HCT116 (cell line): ENCODE results near the gene TJP3.

Experiments
- ATF3 ChIP-seq: IDR thresholded peaks from 2 replicates; pipeline ENCODE4 v1.6.1; 2012
- CEBPB ChIP-seq: IDR thresholded peaks from 2 replicates; pipeline ENCODE4 v1.6.1; 2012; ENCODE audit warnings: low read depth
- CTCF ChIP-seq, 3 experiments: fragments of 200-600 bp in 1 of 3; sonication (generic) in 1 of 3; IDR thresholded peaks in 2 of 3; conservative IDR thresholded peaks in 1 of 3; 2 replicates each; pipeline ENCODE4 v1.5.1; 2012 to 2017; ENCODE audit warnings: low read depth in 2 of 3, low read length in 2 of 3, antibody characterized with exemption in 1 of 3, borderline replicate concordance in 1 of 3, control low read depth in 1 of 3, mild to moderate bottlenecking in 1 of 3, mixed read lengths in 1 of 3, mixed run types in 1 of 3, moderate library complexity in 1 of 3; ENCODE audit not compliant: insufficient read depth in 1 of 3
- EGR1 ChIP-seq: IDR thresholded peaks from 2 replicates; pipeline ENCODE4 v1.6.1; 2012; ENCODE audit warnings: low read depth
- SP1 ChIP-seq: IDR thresholded peaks from 2 replicates; pipeline ENCODE4 v1.6.1; 2012; ENCODE audit warnings: low read depth
- TCF7L2 ChIP-seq: IDR thresholded peaks from 2 replicates; pipeline ENCODE4 v1.7.0; 2011; ENCODE audit warnings: borderline replicate concordance, inconsistent platforms; ENCODE audit not compliant: insufficient read depth, insufficient read length; ENCODE audit errors: extremely low read depth
- YY1 ChIP-seq: IDR thresholded peaks from 2 replicates; pipeline ENCODE4 v1.6.1; 2011; ENCODE audit warnings: low read length, low read depth, moderate library complexity, mild to moderate bottlenecking; ENCODE audit not compliant: insufficient replicate concordance; ENCODE audit errors: extremely low read depth
- ZFX ChIP-seq: fragments of 450-650 bp; IDR thresholded peaks from 2 replicates; pipeline ENCODE4 v1.6.1; 2017
- ZNF274 ChIP-seq: fragments of 200-500 bp; sonication (Bioruptor generic); IDR thresholded peaks from 2 replicates; pipeline ENCODE4 v1.6.1; 2014; ENCODE audit warnings: mild to moderate bottlenecking, low read depth, low read length, inconsistent platforms

GRCh38 chr19:3725640-3726310 lies 17.6 kb downstream of the TJP3 start:
- no peak for TF ChIP-seq CTCF (IDR thresholded peaks at IDR 0.05 in 2 of 3, conservative IDR thresholded peaks at IDR 0.05 in 1 of 3; ENCODE audit: borderline replicate concordance in 1 of 3, insufficient read depth in 1 of 3, low read depth in 2 of 3, low read length in 2 of 3)
- peak; percentile 46 for TF ChIP-seq YY1
- TF ChIP-seq CEBPB, result no peak
- peak; percentile 51; the same call in 1 of the 2 replicates for TF ChIP-seq SP1
- no peak for TF ChIP-seq EGR1
- no peak for TF ChIP-seq ZNF274
- no peak for TF ChIP-seq ZFX
- no peak for TF ChIP-seq TCF7L2
- TF ChIP-seq ATF3, result no peak
